CD8-positive, alpha-beta memory T cell (primary cell): ENCODE results near the gene TMEM179. TPM values are rescaled to one million over a fixed set of nuclear protein-coding genes. Genes with fewer than 3 reads are reported as not detected.

ENCODE experiments used
- CTCF ChIA-PET: fragments of 350-600 bp; sonication (Branson Sonifier 250); formaldehyde crosslinking; loops from one replicate; lab custom pipeline; 2021; ENCODE audit warnings: antibody characterized with exemption; lab: Charles Lee
- POLR2A ChIA-PET: fragments of 350-600 bp; sonication (Branson Sonifier 250); formaldehyde crosslinking; loops from one replicate; lab custom pipeline; 2021; ENCODE audit warnings: antibody characterized with exemption; lab: Charles Lee
- DNase-seq, 5 donors: peaks; one replicate each; pipeline versions ENCODE4 v3.0.0 to v3.0.0-alpha.2; 2020 to 2022; ENCODE audit warnings: mixed read lengths in 1 of 5
- H3K27ac ChIP-seq: one replicate; pipeline ENCODE4 v1.7.0; 2013; ENCODE audit warnings: low read depth, mild to moderate bottlenecking, low read length, moderate library complexity
- H3K27me3 ChIP-seq: 2 replicates; pipeline ENCODE4 v1.7.0; 2013; ENCODE audit warnings: low read length, mild to moderate bottlenecking; ENCODE audit not compliant: insufficient read depth, poor library complexity, severe bottlenecking
- H3K36me3 ChIP-seq: 2 replicates; pipeline ENCODE4 v1.7.0; 2013; ENCODE audit warnings: mild to moderate bottlenecking, low read length, moderate library complexity; ENCODE audit not compliant: insufficient read depth
- H3K4me1 ChIP-seq: 2 replicates; pipeline ENCODE4 v1.7.0; 2013; ENCODE audit warnings: mild to moderate bottlenecking, low read length, moderate library complexity; ENCODE audit not compliant: insufficient read depth
- H3K4me3 ChIP-seq: 2 replicates; pipeline ENCODE4 v1.7.0; 2013; ENCODE audit warnings: mild to moderate bottlenecking, low read length
- H3K9me3 ChIP-seq: 2 replicates; pipeline ENCODE4 v1.7.0; 2013; ENCODE audit warnings: mild to moderate bottlenecking, low read length
- H3K27ac Mint-ChIP-seq, 8 donors: one replicate each; pipeline ENCODE4 v1.8.0; 2020 to 2021; ENCODE audit warnings: mixed read lengths in 8 of 8, mild to moderate bottlenecking in 6 of 8, inconsistent platforms in 3 of 8, moderate library complexity in 3 of 8
- H3K27me3 Mint-ChIP-seq, 2 donors: one replicate each; pipeline ENCODE4 v1.8.0; 2020 to 2021; ENCODE audit warnings: mixed read lengths in 2 of 2, mild to moderate bottlenecking in 1 of 2, moderate library complexity in 1 of 2
- H3K36me3 Mint-ChIP-seq, 3 donors: one replicate each; pipeline ENCODE4 v1.8.0; 2020 to 2021; ENCODE audit warnings: mixed read lengths in 3 of 3, inconsistent platforms in 1 of 3, mild to moderate bottlenecking in 1 of 3
- H3K4me1 Mint-ChIP-seq, 3 donors: one replicate each; pipeline ENCODE4 v1.8.0; 2020 to 2021; ENCODE audit warnings: mixed read lengths in 3 of 3, inconsistent platforms in 1 of 3, mild to moderate bottlenecking in 1 of 3
- H3K4me3 Mint-ChIP-seq, 7 donors: one replicate each; pipeline ENCODE4 v1.8.0; 2020 to 2021; ENCODE audit warnings: mixed read lengths in 7 of 7, mild to moderate bottlenecking in 6 of 7, moderate library complexity in 4 of 7, inconsistent platforms in 2 of 7
- H3K9me3 Mint-ChIP-seq, 5 donors: one replicate each; pipeline ENCODE4 v1.8.0; 2020 to 2022; ENCODE audit warnings: mixed read lengths in 5 of 5, mild to moderate bottlenecking in 3 of 5, moderate library complexity in 2 of 5, inconsistent platforms in 1 of 5
- polyA plus RNA-seq: library from polyadenylated mRNA; unstranded; fragments of 300-500 nt; fragmentation: Illumina TruSeq; gene quantifications from one replicate; pipeline ENCODE4 v1.2.3, GENCODE V29; 2021
- total RNA-seq, 2 experiments: library from RNA; stranded (reverse); gene quantifications; one replicate each; pipeline ENCODE4 v1.2.3, GENCODE V29; 2021

TMEM179 gene
- total and polyA plus RNA-seq, 3 experiments from 2014 or later, result 0.31 TPM; not detected in 2

GRCh38 chr14:104595116-104595675, 9.4 kb downstream of the TMEM179 start:
- H3K27me3 Mint-ChIP-seq, result peaks cover 7 to 27% of the 10 kb centered on the region in 2 donors
- ChIA-PET POLR2A (no interaction called here), CTCF (no interaction called here)
- Histone ChIP-seq H3K4me3 (no peak overlapping the region), H3K4me1 (no peaks in the 10 kb centered on the region), H3K9me3 (no peaks in the 10 kb centered on the region), H3K27me3 (no peaks in the 10 kb centered on the region), H3K36me3 (no peaks in the 10 kb centered on the region), H3K27ac (no peak overlapping the region)
- H3K4me3 Mint-ChIP-seq, result no peak overlapping the region
- no peaks in the 10 kb centered on the region for H3K36me3 Mint-ChIP-seq
- no peaks in the 10 kb centered on the region for H3K9me3 Mint-ChIP-seq
- H3K4me1 Mint-ChIP-seq, result no peaks in the 10 kb centered on the region
- H3K27ac Mint-ChIP-seq, result no peak overlapping the region
- peak in 1 of 5 donors; percentile 31 for DNase-seq

GRCh38 chr14:104594310-104595046, 10.1 kb downstream of the TMEM179 start:
- Histone ChIP-seq H3K27me3 (no peaks in the 10 kb centered on the region), H3K27ac (no peak overlapping the region), H3K4me1 (no peaks in the 10 kb centered on the region), H3K36me3 (no peaks in the 10 kb centered on the region), H3K9me3 (no peaks in the 10 kb centered on the region), H3K4me3 (no peak overlapping the region)
- no peak overlapping the region for H3K4me3 Mint-ChIP-seq
- POLR2A ChIA-PET, result no interaction called here
- no peaks in the 10 kb centered on the region for H3K9me3 Mint-ChIP-seq
- no peaks in the 10 kb centered on the region for H3K4me1 Mint-ChIP-seq
- H3K27me3 Mint-ChIP-seq, result peaks cover 6 to 22% of the 10 kb centered on the region in 2 donors
- peak in 1 of 5 donors; percentile 22 for DNase-seq
- CTCF ChIA-PET, result no interaction called here
- peak overlapping the region in 1 of 8 donors; percentile 63 for H3K27ac Mint-ChIP-seq
- H3K36me3 Mint-ChIP-seq, result no peaks in the 10 kb centered on the region

GRCh38 chr14:104593710-104594136, 10.8 kb downstream of the TMEM179 start:
- Mint-ChIP-seq H3K36me3 (no peaks in the 10 kb centered on the region), H3K9me3 (no peaks in the 10 kb centered on the region), H3K27me3 (peaks cover 6 to 20% of the 10 kb centered on the region in 2 donors), H3K4me3 (no peak overlapping the region), H3K27ac (no peak overlapping the region), H3K4me1 (no peaks in the 10 kb centered on the region)
- Histone ChIP-seq H3K4me1 (no peaks in the 10 kb centered on the region), H3K27me3 (no peaks in the 10 kb centered on the region), H3K9me3 (no peaks in the 10 kb centered on the region), H3K27ac (no peak overlapping the region), H3K4me3 (no peak overlapping the region), H3K36me3 (no peaks in the 10 kb centered on the region)
- CTCF ChIA-PET, result no interaction called here
- no peak for DNase-seq
- POLR2A ChIA-PET, result no interaction called here

GRCh38 chr14:104593241-104593701, 11.3 kb downstream of the TMEM179 start:
- no peaks in the 10 kb centered on the region for H3K27me3 ChIP-seq
- H3K27me3 Mint-ChIP-seq, result peaks cover 6 to 18% of the 10 kb centered on the region in 2 donors

GRCh38 chr14:104592785-104593184, 11.8 kb downstream of the TMEM179 start:
- Mint-ChIP-seq H3K27ac (no peak overlapping the region), H3K9me3 (no peaks in the 10 kb centered on the region), H3K4me3 (no peak overlapping the region), H3K36me3 (no peaks in the 10 kb centered on the region), H3K27me3 (peaks cover 6 to 16% of the 10 kb centered on the region in 2 donors), H3K4me1 (no peaks in the 10 kb centered on the region)
- POLR2A ChIA-PET, result no interaction called here
- Histone ChIP-seq H3K36me3 (no peaks in the 10 kb centered on the region), H3K4me3 (no peak overlapping the region), H3K9me3 (no peaks in the 10 kb centered on the region), H3K27me3 (no peaks in the 10 kb centered on the region), H3K27ac (no peak overlapping the region), H3K4me1 (no peaks in the 10 kb centered on the region)
- CTCF ChIA-PET, result no interaction called here
- DNase-seq, result no peak

More at GRCh38 chr14:104593241-104593701, 11.3 kb downstream of the TMEM179 start:
- H3K36me3 Mint-ChIP-seq, result no peaks in the 10 kb centered on the region
- Histone ChIP-seq H3K4me1 (no peaks in the 10 kb centered on the region), H3K36me3 (no peaks in the 10 kb centered on the region), H3K27ac (no peak overlapping the region), H3K9me3 (no peaks in the 10 kb centered on the region), H3K4me3 (no peak overlapping the region)
- H3K27ac Mint-ChIP-seq, result no peak overlapping the region
- no peaks in the 10 kb centered on the region for H3K4me1 Mint-ChIP-seq
- no peak for DNase-seq
- no peak overlapping the region for H3K4me3 Mint-ChIP-seq
- ChIA-PET POLR2A (no interaction called here), CTCF (no interaction called here)
- no peaks in the 10 kb centered on the region for H3K9me3 Mint-ChIP-seq

GRCh38 chr14:104592292-104592672, 12.3 kb downstream of the TMEM179 start:
- H3K27ac ChIP-seq, result no peak overlapping the region
- ChIA-PET POLR2A (no interaction called here), CTCF (no interaction called here)
- no peaks in the 10 kb centered on the region for H3K4me1 ChIP-seq
- Mint-ChIP-seq H3K9me3 (no peaks in the 10 kb centered on the region), H3K27ac (no peak overlapping the region), H3K27me3 (peaks cover 5 to 12% of the 10 kb centered on the region in 2 donors), H3K4me3 (peak overlapping the region in 1 of 7 donors; percentile 0), H3K36me3 (no peaks in the 10 kb centered on the region), H3K4me1 (no peaks in the 10 kb centered on the region)
- H3K36me3 ChIP-seq, result no peaks in the 10 kb centered on the region
- H3K27me3 ChIP-seq, result no peaks in the 10 kb centered on the region
- no peak for DNase-seq
- no peaks in the 10 kb centered on the region for H3K9me3 ChIP-seq
- no peak overlapping the region for H3K4me3 ChIP-seq

GRCh38 chr14:104591506-104592291, 12.9 kb downstream of the TMEM179 start:
- H3K36me3 Mint-ChIP-seq, result no peaks in the 10 kb centered on the region
- no peak for DNase-seq
- H3K4me3 ChIP-seq, result no peak overlapping the region
- no peak overlapping the region for H3K4me3 Mint-ChIP-seq
- ChIA-PET CTCF (no interaction called here), POLR2A (no interaction called here)
- no peaks in the 10 kb centered on the region for H3K9me3 ChIP-seq
- no peaks in the 10 kb centered on the region for H3K27me3 ChIP-seq
- H3K4me1 ChIP-seq, result no peaks in the 10 kb centered on the region
- H3K4me1 Mint-ChIP-seq, result no peaks in the 10 kb centered on the region
- H3K9me3 Mint-ChIP-seq, result no peaks in the 10 kb centered on the region
- peaks cover 5 to 11% of the 10 kb centered on the region in 2 donors for H3K27me3 Mint-ChIP-seq
- no peak overlapping the region for H3K27ac Mint-ChIP-seq
- H3K27ac ChIP-seq, result no peak overlapping the region
- no peaks in the 10 kb centered on the region for H3K36me3 ChIP-seq

- H3K27ac Mint-ChIP-seq, result no peak overlapping the region
- Histone ChIP-seq H3K9me3 (no peaks in the 10 kb centered on the region), H3K27me3 (no peaks in the 10 kb centered on the region), H3K36me3 (no peaks in the 10 kb centered on the region), H3K4me1 (no peaks in the 10 kb centered on the region), H3K27ac (no peak overlapping the region), H3K4me3 (no peak overlapping the region)
- H3K4me1 Mint-ChIP-seq, result no peaks in the 10 kb centered on the region
- ChIA-PET POLR2A (no interaction called here), CTCF (no interaction called here)
- H3K9me3 Mint-ChIP-seq, result no peaks in the 10 kb centered on the region
- no peaks in the 10 kb centered on the region for H3K36me3 Mint-ChIP-seq
- H3K4me3 Mint-ChIP-seq, result no peak overlapping the region
- H3K27me3 Mint-ChIP-seq, result peaks cover 5 to 9% of the 10 kb centered on the region in 2 donors
- no peak for DNase-seq
These were observed 13.5 kb downstream of the TMEM179 start for GRCh38 chr14:104591031-104591430.
